ENCODE measurements around the gene MTA2. TPM values are rescaled to one million over a fixed set of nuclear protein-coding genes. Genes with fewer than 3 reads are reported as not detected.
A peak's percentile ranks its signal among the peaks of the same experiment; 100 is the strongest.
"Not testable (repeated sequence)": the region's sequence is repeated elsewhere in the genome, so short reads cannot be mapped to it uniquely, and the experiment has no call there.

The MTA2 gene
- total and polyA plus RNA-seq, 10 of the 15 experiments (the other 5 are each of a cell fraction or from before 2014, with no cell fraction given) = 6.7 to 201 (median 113) TPM

DNA sequence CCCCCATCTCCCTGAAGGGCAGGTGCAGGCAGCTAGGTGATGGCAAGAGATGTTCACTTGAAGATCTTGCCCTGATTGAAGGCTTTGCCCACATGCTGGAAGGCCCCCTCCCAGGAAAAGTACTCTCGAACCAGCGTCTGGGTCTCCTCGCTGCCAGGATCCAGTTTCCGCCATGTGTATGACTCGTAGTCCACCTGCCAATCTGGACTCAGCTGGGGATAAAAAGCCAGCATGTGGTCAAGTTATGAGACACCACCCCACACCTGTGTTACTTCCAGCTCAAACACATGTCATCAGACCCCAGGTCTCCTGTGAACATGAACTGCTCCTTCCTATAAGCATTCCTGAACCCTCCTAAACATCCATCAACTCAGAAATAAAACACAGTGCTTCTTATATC lies 42.0 kb downstream of the MTA2 start:
- H3K4me3 ChIP-seq; H4K20me1 ChIP-seq (ENCODE audit: control insufficient read depth, insufficient read depth); H3K79me2 ChIP-seq (ENCODE audit: control insufficient read depth, insufficient read depth, low read length); FAIRE-seq; H3K9me3 ChIP-seq (replicated peaks; ENCODE audit: control insufficient read depth, insufficient read depth, low read length); H3K27me3 ChIP-seq (replicated peaks in 1 of 2; ENCODE audit: control insufficient read depth in 2 of 2, insufficient read depth in 2 of 2, low read length in 1 of 2); ATAC-seq; H2AFZ ChIP-seq (ENCODE audit: control insufficient read depth, low read depth, low read length); DNase-seq (ENCODE audit: low read depth, low spot score); H3K4me2 ChIP-seq (ENCODE audit: control insufficient read depth, insufficient read depth); H3K27ac ChIP-seq (ENCODE audit: control insufficient read depth, insufficient read depth); H3K9ac ChIP-seq (ENCODE audit: control insufficient read depth, insufficient read depth, low read length): not testable (repeated sequence)
- CTCF ChIA-PET = interaction anchor here (0.7 to 7.5 kb wide), 18 partner anchors 8 to 178 kb away, joined by 3 to 246 read pairs (median 6); partner anchors contain the start of gene EEF1G
- SMC1A ChIA-PET (ENCODE audit: uncharacterized antibody, unreplicated experiment) = interaction anchor here (0.6 to 11.4 kb wide), 13 partner anchors 9 to 1772 kb away, joined by 3 to 212 read pairs (median 7); partner anchors contain the start of genes EEF1G and SCGB1A1
- in situ Hi-C loops (cut with MboI) = loop anchor here (10.0 kb wide), 1 partner anchor 135 kb away; no protein-coding TSS in a partner anchor
- peaks cover 15 to 25% of the 10 kb centered on the region in 2 experiments; a peak in 3 of 4 replicates for H3K36me3 ChIP-seq (ENCODE audit: control insufficient read depth in 2 of 2, insufficient read depth in 2 of 2, low read length in 1 of 2)
- POLR2A ChIA-PET = interaction anchor here (0.6 to 11.4 kb wide), 5 partner anchors 11 to 135 kb away, joined by 3 to 188 read pairs (median 5); partner anchors contain the start of gene AHNAK
- intact Hi-C loops (cut with micrococcal nuclease; ENCODE audit: unreplicated experiment) = loop anchor here (1.0 kb wide), 2 partner anchors 18 to 135 kb away; no protein-coding TSS in a partner anchor
- TSS peak; percentile 100 for BruUV-seq (replicated peaks)
- WGBS (ENCODE audit: insufficient coverage, insufficient replicate concordance, low lambda C conversion rate, missing lambda C conversion rate) = 93% methylated on average over 3 of the region's 5 CpGs
- RAD21 ChIA-PET (ENCODE audit: unreplicated experiment) = interaction anchor here (0.8 to 13.9 kb wide), 8 partner anchors 8 to 165 kb away, joined by 3 to 313 read pairs (median 7); partner anchors contain the start of genes AHNAK and TUT1
- peaks cover 57% of the 10 kb centered on the region for H3K4me1 ChIP-seq (ENCODE audit: control insufficient read depth, insufficient read depth, low read length)

DNA sequence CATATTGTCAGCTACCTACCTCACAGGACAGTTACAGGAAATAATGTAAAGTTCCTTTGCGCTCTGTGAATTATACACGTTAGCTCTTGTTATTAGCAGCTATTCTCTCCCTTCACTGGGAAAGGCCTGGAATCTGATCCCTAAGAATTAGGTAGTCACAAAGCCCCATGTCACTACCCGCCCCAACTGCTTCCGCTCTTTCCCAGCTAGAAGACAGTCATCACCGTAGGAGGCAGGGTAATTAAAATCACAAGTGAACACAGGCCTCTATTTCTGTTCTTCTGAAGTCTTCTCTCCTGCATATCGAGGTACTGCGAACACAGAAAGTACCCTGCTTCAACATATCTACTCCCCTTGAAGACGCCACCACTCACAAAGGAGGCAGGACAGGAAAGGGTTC lies 42.5 kb downstream of the MTA2 start:
- no peak overlapping the region for H3K9ac ChIP-seq (ENCODE audit: control insufficient read depth, insufficient read depth, low read length)
- ATAC-seq = no peak
- H3K27ac ChIP-seq (ENCODE audit: control insufficient read depth, insufficient read depth) = no peak overlapping the region; the same call in 1 of the 2 replicates
- POLR2A ChIA-PET = interaction anchor here (0.6 to 11.4 kb wide), 7 partner anchors 12 to 134 kb away, joined by 3 to 188 read pairs (median 4); partner anchors contain the start of genes AHNAK, B3GAT3 and EEF1G
- CTCF ChIA-PET = interaction anchor here (0.7 to 7.5 kb wide), 16 partner anchors 8 to 178 kb away, joined by 3 to 246 read pairs (median 6); partner anchors contain the start of gene TUT1
- H3K4me2 ChIP-seq (ENCODE audit: control insufficient read depth, insufficient read depth) = no peak overlapping the region; the same call in 1 of the 2 replicates
- peaks cover 15 to 24% of the 10 kb centered on the region in 2 experiments; a peak in 3 of 4 replicates for H3K36me3 ChIP-seq (ENCODE audit: control insufficient read depth in 2 of 2, insufficient read depth in 2 of 2, low read length in 1 of 2)
- SMC1A ChIA-PET (ENCODE audit: uncharacterized antibody, unreplicated experiment) = interaction anchor here (0.6 to 11.4 kb wide), 14 partner anchors 8 to 1772 kb away, joined by 3 to 212 read pairs (median 6); partner anchors contain the start of genes EEF1G and SCGB1A1
- intact Hi-C loops (cut with micrococcal nuclease; ENCODE audit: unreplicated experiment) = no loop called here
- no peaks in the 10 kb centered on the region; the same call in none of the 2 replicates for H3K79me2 ChIP-seq (ENCODE audit: control insufficient read depth, insufficient read depth, low read length)
- in situ Hi-C loops (cut with MboI) = loop anchor here (10.0 kb wide), 1 partner anchor 134 kb away; no protein-coding TSS in a partner anchor
- 78% methylated on average over 8 of the region's 8 CpGs for WGBS (ENCODE audit: insufficient coverage, insufficient replicate concordance, low lambda C conversion rate, missing lambda C conversion rate)
- TF ChIP-seq BHLHE40 (IDR thresholded peaks at IDR 0.05; ENCODE audit: borderline replicate concordance in 1 of 2, low read depth in 2 of 2, low read length in 1 of 2) = no peak
- no peak for TF ChIP-seq TCF12 (IDR thresholded peaks at IDR 0.05; ENCODE audit: low read depth, low read length)
- no peak for TF ChIP-seq CREB1 (IDR thresholded peaks at IDR 0.05; ENCODE audit: low read depth)
- no peak for TF ChIP-seq NR2C1 (IDR thresholded peaks at IDR 0.05)
- TF ChIP-seq HDAC2 (IDR thresholded peaks at IDR 0.05) = no peak
- no peak for TF ChIP-seq YBX1 (IDR thresholded peaks at IDR 0.05)
- TF ChIP-seq, protein P1, sequence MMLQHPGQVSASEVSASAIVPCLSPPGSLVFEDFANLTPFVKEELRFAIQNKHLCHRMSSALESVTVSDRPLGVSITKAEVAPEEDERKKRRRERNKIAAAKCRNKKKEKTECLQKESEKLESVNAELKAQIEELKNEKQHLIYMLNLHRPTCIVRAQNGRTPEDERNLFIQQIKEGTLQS (IDR thresholded peaks at IDR 0.05; ENCODE audit: borderline replicate concordance, extremely low read depth, low read depth, low read length) = no peak
- no peak overlapping the region for H2AFZ ChIP-seq (ENCODE audit: control insufficient read depth, low read depth, low read length)
- BruUV-seq (replicated peaks) = no TSS peak
- H3K4me3 ChIP-seq = no peak overlapping the region
- no peaks in the 10 kb centered on the region for H3K27me3 ChIP-seq (replicated peaks in 1 of 2; ENCODE audit: control insufficient read depth in 2 of 2, insufficient read depth in 2 of 2, low read length in 1 of 2)
- no peaks in the 10 kb centered on the region for H3K9me3 ChIP-seq (replicated peaks; ENCODE audit: control insufficient read depth, insufficient read depth, low read length)
- no peak for FAIRE-seq
- RAD21 ChIA-PET (ENCODE audit: unreplicated experiment) = interaction anchor here (0.6 to 13.9 kb wide), 12 partner anchors 7 to 165 kb away, joined by 3 to 313 read pairs (median 10); partner anchors contain the start of genes AHNAK, C11orf98, CSKMT and EEF1G
- no peak for DNase-seq (ENCODE audit: low read depth, low spot score)
- H3K4me1 ChIP-seq (ENCODE audit: control insufficient read depth, insufficient read depth, low read length) = peaks cover 61% of the 10 kb centered on the region
- H4K20me1 ChIP-seq (ENCODE audit: control insufficient read depth, insufficient read depth) = no peaks in the 10 kb centered on the region

Measured in GM12878 (cell line).